ENCODE results near the gene NPR2.
A peak's percentile ranks its signal among the peaks of the same experiment; 100 is the strongest.

Gene NPR2

GRCh38 chr9:35791297-35791921 is at the start of gene NPR2:
Gene NPR2, plus strand, starts transcription at chr9:35791591. Its CDS starts 818 bp downstream, at chr9:35792409.
- no peak for DNase-seq

GRCh38 chr9:35741740-35742139 is 49.7 kb upstream of the NPR2 start:
- DNase-seq: no peak

GRCh38 chr9:35743452-35743851 is 47.9 kb upstream of the NPR2 start:
- no peak for DNase-seq

- DNase-seq: no peak
These were observed 47.4 kb upstream of the NPR2 start for GRCh38 chr9:35743880-35744518.

DNA sequence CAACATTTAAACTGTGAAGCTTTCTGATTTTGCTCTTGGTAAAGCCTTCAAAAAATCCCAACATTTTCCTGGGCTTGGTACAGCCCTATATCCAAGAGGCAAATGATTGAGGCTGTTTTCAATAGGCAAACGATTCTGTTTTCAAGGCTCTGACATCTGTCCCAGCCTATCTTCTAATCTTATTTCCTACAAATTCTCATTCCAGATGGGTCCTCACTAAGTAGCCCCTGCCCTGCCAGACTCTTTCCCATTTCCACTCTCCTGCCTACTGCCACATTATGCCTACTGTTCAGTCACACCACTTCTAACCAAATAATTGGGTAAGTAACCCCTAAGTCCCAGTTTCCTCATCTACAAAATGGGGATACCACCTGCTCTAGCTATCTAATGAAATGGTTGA is 45.8 kb upstream of the NPR2 start:
- peak; percentile 40 for DNase-seq

- no peak for DNase-seq
These were observed 44.8 kb upstream of the NPR2 start for GRCh38 chr9:35746583-35746982.

DNA sequence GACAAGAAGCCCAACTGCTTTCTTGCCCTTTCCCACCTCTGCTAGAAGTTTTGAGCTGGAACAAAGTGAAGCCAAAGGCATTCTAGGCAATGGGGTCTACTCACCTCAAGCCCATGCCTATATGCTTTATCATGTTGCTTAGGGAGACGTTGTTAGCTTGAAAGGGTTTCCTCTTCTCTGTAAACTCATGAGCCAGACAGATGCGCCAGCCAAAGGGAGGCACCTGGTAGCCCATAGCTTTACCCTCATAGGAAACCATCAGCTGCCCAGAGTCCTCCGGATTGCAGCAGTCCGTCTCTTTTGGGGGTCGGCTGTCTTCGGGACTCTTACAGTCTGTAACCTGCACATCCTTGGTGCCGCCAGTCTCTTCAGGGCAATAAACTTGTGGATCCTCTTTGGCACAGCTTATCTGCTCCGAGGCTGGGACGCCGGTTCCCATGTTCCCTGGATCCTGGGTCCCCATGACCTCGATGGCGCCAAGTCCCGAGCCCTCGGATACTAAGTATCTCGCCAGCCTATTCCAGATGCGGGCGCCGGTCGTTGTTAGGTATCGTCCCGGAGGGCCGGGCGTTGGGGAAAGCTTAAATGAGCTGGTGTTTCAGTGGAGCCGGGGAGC is 43.0 kb upstream of the NPR2 start:
- DNase-seq: no peak

GRCh38 chr9:35748858-35749514 is 42.4 kb upstream of the NPR2 start, which contains the start of the genes GBA2 and RGP1:
Gene GBA2, minus strand, starts transcription at chr9:35749228. Its CDS starts 524 bp downstream, at chr9:35748704.
Gene RGP1, plus strand, starts transcription at chr9:35749287. Its CDS starts 469 bp downstream, at chr9:35749756.
- DNase-seq: no peak

DNA sequence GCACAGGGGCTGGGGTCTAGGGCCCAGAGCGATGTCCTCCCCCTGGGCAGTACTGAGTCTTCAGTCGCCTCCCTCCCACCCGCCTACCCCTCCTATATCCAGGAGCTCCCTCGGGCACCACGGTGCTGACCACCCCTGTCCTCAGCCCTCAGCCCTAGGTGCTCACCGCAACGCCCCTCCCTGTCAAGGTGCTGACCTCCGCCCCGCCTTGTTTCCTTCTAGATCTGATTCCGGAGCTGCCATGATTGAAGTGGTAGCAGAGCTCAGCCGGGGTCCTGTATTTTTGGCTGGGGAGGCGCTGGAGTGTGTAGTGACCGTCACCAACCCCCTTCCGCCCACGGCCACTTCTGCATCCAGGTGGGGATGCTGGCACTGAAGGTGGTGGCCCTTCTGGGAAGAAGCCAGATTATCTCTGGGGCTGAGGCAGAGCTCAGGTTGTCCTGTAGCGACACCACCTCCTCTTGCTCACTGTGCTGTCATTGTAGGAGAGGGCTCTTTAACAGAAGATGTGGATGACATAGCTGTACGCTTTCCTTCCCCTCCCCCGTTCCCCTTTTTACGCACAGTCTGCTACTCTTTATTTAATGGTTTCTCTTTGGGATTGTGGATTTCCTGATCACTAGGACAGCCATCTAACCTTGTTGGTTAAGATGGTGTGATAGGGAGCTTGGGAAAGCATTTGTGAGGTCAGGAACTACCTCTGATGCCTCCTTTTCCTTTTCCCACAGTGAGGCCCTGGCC is 41.7 kb upstream of the NPR2 start:
- no peak for DNase-seq

- no peak for DNase-seq
These were observed 41.2 kb upstream of the NPR2 start for GRCh38 chr9:35750256-35750531.

DNA sequence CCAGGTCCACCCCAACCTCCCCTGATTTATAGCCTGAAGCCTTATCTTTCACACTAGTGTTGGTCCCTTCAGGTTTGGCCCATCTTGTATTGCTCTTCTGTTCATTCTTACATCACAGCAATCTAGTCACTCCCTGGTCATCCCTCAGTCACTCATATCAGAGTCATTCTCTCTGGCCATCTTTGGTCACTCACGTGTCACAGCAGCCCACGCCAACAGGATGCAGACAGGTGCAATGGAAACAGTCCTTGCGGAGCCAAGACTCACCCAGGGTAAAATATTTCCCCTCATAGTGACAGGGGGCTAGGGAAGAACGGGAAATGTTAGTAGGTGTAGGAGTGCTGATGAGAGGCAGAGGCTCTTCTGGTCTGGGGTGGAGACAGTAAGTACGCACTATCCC is 37.9 kb upstream of the NPR2 start:
- no peak for DNase-seq

DNA sequence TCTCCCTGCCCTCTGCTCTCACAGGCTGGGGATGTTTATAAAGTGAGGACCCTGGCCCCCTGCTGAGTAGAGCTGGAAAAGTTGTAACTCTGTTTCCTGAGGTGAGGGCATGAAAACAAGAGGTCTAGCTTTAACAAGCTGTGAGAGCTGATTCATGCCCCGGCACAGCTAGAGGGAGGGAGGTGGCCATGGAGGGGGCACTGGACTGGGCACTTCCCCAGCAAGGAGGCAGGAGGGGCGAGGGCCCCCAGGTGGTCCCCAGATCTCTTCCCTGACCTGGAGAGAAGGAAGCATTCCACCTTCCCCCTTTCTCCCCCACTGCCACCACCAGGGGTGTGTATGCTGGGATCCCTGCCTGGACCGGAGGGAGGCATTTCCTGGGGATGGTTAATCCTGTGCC is 37.1 kb upstream of the NPR2 start, which contains the start of gene MSMP:
TSS of gene MSMP (minus strand) at position 13 of the 400 bp plus-strand sequence. CDS start 147 bp downstream, outside the sequence.
- no peak for DNase-seq

DNA sequence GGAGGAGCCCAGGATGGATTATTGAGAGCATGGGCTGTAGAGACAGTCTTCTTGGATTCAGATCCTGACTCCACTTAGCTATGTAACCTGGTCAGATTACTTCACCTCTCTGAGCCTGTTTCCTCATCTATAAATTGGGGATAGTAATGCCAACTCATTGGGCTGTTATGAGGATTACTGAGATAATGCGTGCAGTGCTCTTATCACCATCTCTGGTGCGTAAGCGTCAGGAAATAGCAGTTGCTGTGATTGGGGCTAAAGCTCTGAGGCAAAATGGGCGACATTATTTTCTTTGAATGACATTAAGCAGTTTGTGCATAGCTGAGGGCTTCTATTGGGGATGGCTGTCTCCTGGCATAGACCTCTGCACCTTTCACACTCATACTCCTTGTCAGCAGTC is 36.3 kb upstream of the NPR2 start:
- DNase-seq: no peak

- DNase-seq: no peak
These were observed 34.8 kb upstream of the NPR2 start for GRCh38 chr9:35756275-35757225.

DNA sequence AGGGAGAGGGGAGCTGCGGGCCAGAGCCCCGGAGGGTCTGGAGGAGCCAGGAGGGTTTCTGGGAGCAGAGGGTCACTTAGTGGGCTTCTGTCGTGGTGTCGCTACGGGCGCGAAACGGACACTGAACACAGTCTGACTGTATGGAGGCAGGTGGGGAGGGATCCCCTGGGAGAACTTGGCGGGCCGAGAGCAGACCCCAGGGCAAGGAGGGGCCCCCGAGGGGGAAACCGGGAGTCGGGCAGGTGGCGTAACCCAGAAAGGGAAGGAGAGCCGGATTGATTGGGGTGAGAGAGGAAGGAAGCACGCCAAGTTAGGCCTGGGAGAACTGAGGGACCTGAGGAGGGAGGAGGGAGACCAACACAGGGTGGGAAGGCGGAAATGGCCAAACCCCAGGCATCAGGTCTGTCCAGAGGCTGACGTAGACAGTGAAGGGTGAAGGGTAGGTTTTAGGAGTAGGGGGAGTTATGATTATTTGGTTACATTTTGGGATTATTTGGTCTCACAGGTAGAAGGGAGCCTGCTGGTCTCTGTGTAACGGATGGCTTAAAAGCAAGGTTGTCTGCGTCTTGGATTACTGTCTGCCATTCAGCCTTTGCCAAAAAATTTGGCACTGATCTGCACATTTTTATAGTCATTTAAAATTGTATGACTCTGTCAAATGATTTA is 34.0 kb upstream of the NPR2 start:
- DNase-seq: no peak

DNA sequence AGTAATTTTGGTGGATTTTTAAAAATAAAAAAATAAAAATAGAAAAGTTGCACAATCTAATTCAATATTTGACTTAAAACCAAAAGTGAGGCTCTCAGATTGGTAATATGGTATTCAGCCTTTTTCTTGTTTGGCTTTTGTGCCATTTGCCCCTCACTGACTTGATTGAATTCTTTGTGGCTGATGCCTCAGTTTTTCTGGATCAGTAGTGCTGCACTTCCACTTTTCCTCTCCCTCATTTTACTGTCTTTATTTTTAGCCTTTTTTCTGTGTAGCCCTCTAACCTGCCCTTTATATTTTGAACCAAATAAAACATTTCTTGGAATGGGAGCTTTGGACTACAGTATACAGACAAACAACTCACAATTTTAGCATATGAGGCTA is 33.5 kb upstream of the NPR2 start:
- DNase-seq: no peak

DNA sequence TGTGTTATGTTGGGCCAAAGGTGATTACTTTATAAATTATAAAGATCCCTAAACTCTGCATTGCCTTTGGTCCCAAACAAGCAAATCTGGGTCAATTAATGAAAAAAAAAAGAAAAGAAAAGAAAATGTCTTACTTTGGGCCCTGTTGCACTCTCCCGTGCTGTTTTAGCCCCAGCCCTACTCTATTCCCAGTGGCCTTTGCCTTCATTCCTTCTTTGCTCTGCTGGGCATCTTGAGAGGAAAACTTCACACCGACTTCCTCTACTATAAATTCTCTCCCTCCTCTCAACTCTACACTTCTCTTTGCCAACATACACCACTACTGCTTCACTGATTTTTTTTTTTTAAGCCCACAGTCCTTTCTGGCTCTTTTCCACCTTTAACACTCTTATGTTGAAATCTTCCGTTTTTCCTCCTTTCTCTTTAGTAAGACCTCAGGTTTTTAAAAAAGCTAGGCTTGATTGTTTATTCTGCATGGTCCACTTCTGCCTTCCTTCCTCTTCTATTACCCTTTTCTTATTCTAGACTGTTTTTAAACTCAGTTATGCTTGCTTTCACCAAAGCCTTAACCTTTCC is 32.8 kb upstream of the NPR2 start:
- DNase-seq: no peak

- DNase-seq: no peak
These were observed 31.6 kb upstream of the NPR2 start for GRCh38 chr9:35759795-35760194.

DNA sequence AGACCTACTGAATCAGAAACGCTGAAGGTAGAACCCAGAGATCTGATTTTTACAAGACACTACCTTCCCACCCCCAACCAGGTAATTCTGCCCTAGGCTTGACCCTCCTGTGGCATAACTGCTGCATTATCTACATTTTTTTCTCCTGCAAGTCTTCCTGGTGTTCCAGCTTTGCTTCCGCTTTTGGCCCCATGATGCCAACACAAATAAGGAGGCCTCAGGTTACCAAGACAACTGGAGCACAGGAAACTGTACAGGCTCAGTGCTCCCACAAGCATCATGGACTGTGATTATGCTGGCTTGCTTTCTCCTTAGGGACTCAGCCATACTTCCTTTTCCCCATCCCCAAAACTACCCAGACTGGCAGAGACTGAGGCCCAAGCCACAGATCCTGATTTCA is 30.7 kb upstream of the NPR2 start:
- DNase-seq: no peak

GRCh38 chr9:35763181-35763580 is 28.2 kb upstream of the NPR2 start:
- DNase-seq: no peak

DNA sequence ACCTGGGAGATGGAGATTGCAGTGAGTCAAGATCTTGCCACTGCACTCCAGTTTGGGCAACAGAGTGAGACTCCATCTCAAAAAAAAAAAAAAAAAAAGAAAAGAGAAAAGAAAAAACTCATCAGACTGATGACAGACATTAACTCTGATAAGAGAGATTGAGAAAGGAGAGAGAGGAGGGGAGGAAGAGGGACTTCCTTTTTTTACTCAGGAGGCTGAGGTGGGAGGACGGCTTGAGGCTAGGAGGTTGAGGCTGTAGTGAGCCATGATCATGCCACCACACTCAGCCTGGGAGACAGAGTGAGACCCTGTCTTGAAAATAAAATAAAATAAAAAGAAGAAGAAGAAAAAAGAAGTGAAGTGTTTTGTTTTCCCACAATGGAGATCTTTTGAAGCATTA is 27.6 kb upstream of the NPR2 start:
- DNase-seq: no peak
